Neuronal stem cell (in vitro differentiated cells): ENCODE results near the gene SAMD4A.
A peak's percentile ranks its signal among the peaks of the same experiment; 100 is the strongest.

ENCODE experiments used
- DNase-seq: peaks from one replicate; pipeline ENCODE4 v3.0.0-alpha.2; 2013; ENCODE audit warnings: low spot score
- H2AFZ ChIP-seq: one replicate; pipeline ENCODE4 v1.6.1; 2013; ENCODE audit warnings: mild to moderate bottlenecking, low read length, inconsistent platforms
- H2AK5ac ChIP-seq: 2 replicates; pipeline ENCODE4 v1.6.1; 2013; ENCODE audit warnings: low read depth, mild to moderate bottlenecking, inconsistent platforms, low read length, moderate library complexity, mixed read lengths
- H2BK120ac ChIP-seq: 2 replicates; pipeline ENCODE4 v1.6.1; 2013; ENCODE audit warnings: low read depth, mild to moderate bottlenecking, inconsistent platforms, low read length, moderate library complexity, mixed read lengths
- H2BK12ac ChIP-seq: one replicate; pipeline ENCODE4 v1.6.1; 2013; ENCODE audit warnings: low read length, inconsistent platforms
- H2BK15ac ChIP-seq: 2 replicates; pipeline ENCODE4 v1.6.1; 2013; ENCODE audit warnings: mild to moderate bottlenecking, low read length, inconsistent platforms, mixed read lengths
- H2BK5ac ChIP-seq: one replicate; pipeline ENCODE4 v1.6.1; 2013; ENCODE audit warnings: inconsistent platforms, mild to moderate bottlenecking, low read length, moderate library complexity
- H3K14ac ChIP-seq: one replicate; pipeline ENCODE4 v1.6.1; 2013; ENCODE audit warnings: low read length, inconsistent platforms
- H3K18ac ChIP-seq: 2 replicates; pipeline ENCODE4 v1.6.1; 2013; ENCODE audit warnings: low read length, inconsistent platforms
- H3K23ac ChIP-seq: 2 replicates; pipeline ENCODE4 v1.6.1; 2013; ENCODE audit warnings: low read depth, mild to moderate bottlenecking, mixed read lengths, low read length, inconsistent platforms; ENCODE audit not compliant: poor library complexity
- H3K27ac ChIP-seq: replicated peaks from 3 replicates; pipeline ENCODE4 v1.5.1; 2013; ENCODE audit warnings: low read length, inconsistent platforms
- H3K27me3 ChIP-seq, 3 experiments: 2 replicates each; pipeline ENCODE4 v1.6.1; 2013; ENCODE audit warnings: low read length in 3 of 3, mild to moderate bottlenecking in 2 of 3, inconsistent platforms in 1 of 3, low read depth in 1 of 3, mixed read lengths in 1 of 3, moderate library complexity in 1 of 3; ENCODE audit not compliant: control insufficient read depth in 3 of 3, insufficient read depth in 3 of 3
- H3K36me3 ChIP-seq, 2 donors: replicated peaks in 1 of 2; 2 replicates each; pipeline ENCODE4 v1.6.1; 2013; ENCODE audit warnings: low read length in 2 of 2; ENCODE audit not compliant: control insufficient read depth in 2 of 2, insufficient read depth in 2 of 2
- H3K4ac ChIP-seq: 2 replicates; pipeline ENCODE4 v1.6.1; 2013; ENCODE audit warnings: inconsistent platforms, mild to moderate bottlenecking, low read length, moderate library complexity
- H3K4me1 ChIP-seq, 2 donors: 1 replicate in 1 of 2; 2 replicates in 1 of 2; pipeline ENCODE4 v1.6.1; 2013; ENCODE audit warnings: low read length in 2 of 2, low read depth in 1 of 2; ENCODE audit not compliant: control insufficient read depth in 2 of 2, insufficient read depth in 1 of 2
- H3K4me2 ChIP-seq: one replicate; pipeline ENCODE4 v1.6.1; 2013; ENCODE audit warnings: mild to moderate bottlenecking, low read length, inconsistent platforms; ENCODE audit not compliant: insufficient read depth, poor library complexity, severe bottlenecking
- H3K4me3 ChIP-seq, 2 donors: 2 replicates each; pipeline ENCODE4 v1.5.1; 2013; ENCODE audit warnings: low read length in 2 of 2, mild to moderate bottlenecking in 2 of 2, inconsistent platforms in 1 of 2, moderate library complexity in 1 of 2
- H3K79me1 ChIP-seq: one replicate; pipeline ENCODE4 v1.6.1; 2013; ENCODE audit warnings: low read depth, mild to moderate bottlenecking, inconsistent platforms, low read length, moderate library complexity
- H3K9ac ChIP-seq: one replicate; pipeline ENCODE4 v1.6.1; 2013; ENCODE audit warnings: mild to moderate bottlenecking, low read depth, low read length, inconsistent platforms; ENCODE audit not compliant: poor library complexity
- H3K9me3 ChIP-seq, 2 donors: replicated peaks in 1 of 2; 2 replicates each; pipeline versions ENCODE3 to v1.6.1; 2013; ENCODE audit warnings: low read length in 2 of 2, mild to moderate bottlenecking in 2 of 2, inconsistent platforms in 1 of 2, low read depth in 1 of 2, mixed read lengths in 1 of 2, moderate library complexity in 1 of 2; ENCODE audit not compliant: control insufficient read depth in 2 of 2, insufficient read depth in 1 of 2
- H4K8ac ChIP-seq: one replicate; pipeline ENCODE4 v1.6.1; 2013; ENCODE audit warnings: low read depth, mild to moderate bottlenecking, inconsistent platforms, low read length, moderate library complexity
- H4K91ac ChIP-seq: one replicate; pipeline ENCODE4 v1.6.1; 2013; ENCODE audit warnings: low read length, low read depth, mild to moderate bottlenecking, inconsistent platforms; ENCODE audit not compliant: poor library complexity
- WGBS, 2 donors: extraction: QIAGEN DNeasy Blood & Tissue Kit; methylation state at CpG; one replicate each; pipeline ENCODE4 v1.1.7; 2013; ENCODE audit warnings: missing lambda C conversion rate in 2 of 2, mixed read lengths in 1 of 2; ENCODE audit not compliant: insufficient read length in 2 of 2, insufficient replicate concordance in 1 of 2; ENCODE audit errors: extremely low coverage in 2 of 2; 5-methylcytosine and 5-hydroxymethylcytosine counted together

The SAMD4A gene

DNA sequence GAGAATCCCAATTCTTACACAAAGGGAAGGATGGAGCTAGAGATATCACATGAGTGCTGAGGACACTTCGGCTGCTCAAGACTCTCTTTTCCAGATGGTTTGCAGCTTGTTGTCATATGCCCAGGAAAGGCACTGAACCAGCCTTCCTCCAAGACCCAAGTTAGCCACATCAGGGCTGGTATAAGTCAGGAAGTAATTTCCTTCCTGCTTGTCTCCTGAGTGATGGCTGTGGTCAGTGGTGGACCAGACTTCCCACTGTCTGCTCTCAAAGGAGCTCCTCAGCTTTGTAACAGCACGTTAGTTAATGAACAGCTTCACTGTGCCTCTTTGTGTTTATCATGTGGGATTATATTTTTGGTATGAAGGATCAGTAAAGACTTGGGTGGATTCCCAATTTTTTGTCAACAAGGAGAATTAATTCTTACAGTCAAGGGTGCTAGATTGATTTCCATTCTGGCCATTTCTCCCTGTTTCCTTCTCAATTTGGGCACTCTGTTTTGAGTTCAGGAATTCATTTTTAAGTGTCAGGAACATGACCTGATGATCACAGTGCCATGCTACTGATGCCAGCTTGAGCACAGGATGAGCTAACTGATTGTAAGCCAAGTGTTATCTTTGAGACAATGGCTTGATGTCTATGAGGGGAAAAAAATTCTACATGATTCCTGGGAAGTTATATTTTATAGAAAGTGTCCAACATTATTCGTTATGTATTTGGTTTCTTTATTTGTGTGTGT lies 189.9 kb downstream of the SAMD4A start:
- Histone ChIP-seq H3K4me3 (no peak overlapping the region), H3K23ac (no peak overlapping the region), H3K9ac (no peak overlapping the region), H3K18ac (no peak overlapping the region), H2BK5ac (no peak overlapping the region), H3K79me1 (no peaks in the 10 kb centered on the region), H2BK120ac (no peak overlapping the region), H2AK5ac (no peak overlapping the region), H3K27me3 (no peaks in the 10 kb centered on the region), H3K9me3 (peaks cover 0 to 2% of the 10 kb centered on the region in 2 donors), H3K27ac (no peak overlapping the region), H4K91ac (no peak overlapping the region), H3K36me3 (peaks cover 9 to 37% of the 10 kb centered on the region in 2 donors), H3K4me2 (no peak overlapping the region), H2AFZ (no peak overlapping the region), H4K8ac (no peak overlapping the region), H3K4ac (no peak overlapping the region), H2BK15ac (no peak overlapping the region), H2BK12ac (no peak overlapping the region), H3K4me1 (no peaks in the 10 kb centered on the region), H3K14ac (no peak overlapping the region)
- DNase-seq = no peak
- WGBS, 2 donors = no CpG with 5 or more reads among the region's 3 CpGs

- Histone ChIP-seq H3K36me3 (peaks cover 9 to 40% of the 10 kb centered on the region in 2 donors), H3K79me1 (no peaks in the 10 kb centered on the region), H3K4me2 (no peak overlapping the region), H4K8ac (no peak overlapping the region), H3K18ac (no peak overlapping the region), H3K4me1 (no peaks in the 10 kb centered on the region), H3K23ac (no peak overlapping the region), H3K27ac (no peak overlapping the region), H3K27me3 (no peaks in the 10 kb centered on the region), H2BK5ac (no peak overlapping the region), H2AK5ac (no peak overlapping the region), H3K14ac (no peak overlapping the region), H3K9me3 (peaks cover 0 to 2% of the 10 kb centered on the region in 2 donors), H3K4ac (no peak overlapping the region), H3K4me3 (no peak overlapping the region), H2BK15ac (no peak overlapping the region), H2BK120ac (no peak overlapping the region), H3K9ac (no peak overlapping the region), H4K91ac (no peak overlapping the region), H2BK12ac (no peak overlapping the region), H2AFZ (no peak overlapping the region)
- no CpG with 5 or more reads among the region's 9 CpGs for WGBS, 2 donors
- DNase-seq = no peak
These were observed 191.1 kb downstream of the SAMD4A start for GRCh38 chr14:54758041-54758440.

DNA sequence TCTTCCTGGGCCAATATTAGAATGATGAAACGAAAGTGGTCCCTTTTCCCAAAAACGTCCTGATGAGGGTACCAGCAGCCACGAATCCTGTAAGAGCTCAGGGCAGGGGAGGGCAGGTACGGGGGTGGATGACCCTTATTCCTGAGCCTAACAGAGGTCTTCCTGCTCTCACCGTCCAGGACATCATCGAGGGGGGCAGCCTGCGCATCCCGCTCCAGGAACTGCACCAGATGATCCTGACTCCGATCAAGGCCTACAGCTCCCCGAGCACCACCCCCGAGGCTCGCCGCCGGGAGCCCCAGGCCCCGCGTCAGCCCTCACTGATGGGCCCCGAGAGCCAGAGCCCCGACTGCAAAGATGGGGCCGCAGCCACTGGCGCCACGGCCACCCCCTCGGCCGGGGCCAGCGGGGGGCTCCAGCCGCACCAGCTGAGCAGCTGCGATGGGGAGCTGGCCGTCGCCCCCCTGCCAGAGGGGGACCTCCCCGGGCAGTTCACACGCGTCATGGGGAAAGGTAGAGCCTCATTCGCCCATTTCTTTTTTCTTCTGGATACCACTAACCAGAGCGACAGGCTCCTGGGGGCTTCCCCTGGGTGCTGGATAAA lies 193.2 kb downstream of the SAMD4A start:
- Histone ChIP-seq H3K4me1 (peaks cover 6% of the 10 kb centered on the region in 2 donors), H3K27me3 (no peaks in the 10 kb centered on the region), H2AK5ac (no peak overlapping the region), H3K27ac (no peak overlapping the region), H2BK120ac (no peak overlapping the region), H3K23ac (no peak overlapping the region), H2BK5ac (no peak overlapping the region), H4K91ac (no peak overlapping the region), H3K4me2 (no peak overlapping the region), H3K79me1 (no peaks in the 10 kb centered on the region), H2AFZ (no peak overlapping the region), H2BK15ac (no peak overlapping the region), H3K9me3 (no peaks in the 10 kb centered on the region), H3K4me3 (no peak overlapping the region), H3K9ac (no peak overlapping the region), H3K4ac (no peak overlapping the region), H4K8ac (no peak overlapping the region), H3K18ac (peak overlapping the region; percentile 13), H3K36me3 (peaks cover 9 to 46% of the 10 kb centered on the region in 2 donors), H2BK12ac (no peak overlapping the region), H3K14ac (no peak overlapping the region)
- no CpG with 5 or more reads among the region's 33 CpGs for WGBS, 2 donors
- DNase-seq = no peak

DNA sequence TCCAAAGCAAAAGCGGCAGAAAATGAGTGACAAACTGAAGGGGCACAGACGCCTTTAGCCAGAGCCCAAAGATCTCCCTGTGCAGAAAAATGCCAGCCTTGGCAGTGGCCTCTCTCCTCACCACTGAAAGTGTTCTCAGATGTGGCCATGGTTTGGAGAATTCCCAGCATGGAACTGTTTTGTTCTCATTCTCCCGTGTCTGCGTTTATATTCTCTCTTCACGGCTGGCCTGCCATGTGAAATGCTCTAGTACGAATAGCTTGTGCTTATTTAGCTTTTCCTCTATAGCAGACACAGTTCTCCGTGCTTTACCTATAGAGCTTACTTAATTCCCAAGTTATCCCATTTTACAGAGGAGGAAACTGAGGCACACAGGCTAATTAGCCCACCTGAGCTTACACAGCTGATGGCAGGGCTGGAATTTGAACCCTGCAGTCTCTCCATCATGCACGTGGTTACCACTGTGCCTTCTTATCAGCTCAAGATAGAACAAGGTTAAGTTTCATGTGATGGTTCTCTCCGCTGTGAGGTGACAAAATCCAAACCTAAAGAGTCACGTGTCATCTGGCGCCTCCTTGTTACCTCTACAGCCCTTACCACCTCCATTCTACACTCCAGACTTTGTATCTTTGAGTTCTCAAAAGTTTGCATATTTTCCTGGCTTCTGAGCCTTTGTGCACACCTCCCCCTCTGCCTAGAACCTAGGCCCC lies 194.1 kb downstream of the SAMD4A start:
- Histone ChIP-seq H2AFZ (no peak overlapping the region), H2AK5ac (no peak overlapping the region), H2BK120ac (no peak overlapping the region), H3K27me3 (no peaks in the 10 kb centered on the region), H3K9me3 (no peaks in the 10 kb centered on the region), H2BK12ac (no peak overlapping the region), H3K4me3 (no peak overlapping the region), H4K91ac (no peak overlapping the region), H3K23ac (no peak overlapping the region), H3K14ac (no peak overlapping the region), H3K4me2 (no peak overlapping the region), H4K8ac (no peak overlapping the region), H3K18ac (no peak overlapping the region), H2BK15ac (no peak overlapping the region), H3K27ac (no peak overlapping the region), H3K9ac (no peak overlapping the region), H3K79me1 (no peaks in the 10 kb centered on the region), H2BK5ac (no peak overlapping the region), H3K36me3 (peaks cover 9 to 46% of the 10 kb centered on the region in 2 donors), H3K4me1 (peaks cover 6% of the 10 kb centered on the region in 2 donors), H3K4ac (no peak overlapping the region)
- WGBS, 2 donors = no CpG with 5 or more reads among the region's 11 CpGs
- no peak for DNase-seq
